PC-9 (cell line): ENCODE measurements around the gene CBFB. TPM values are rescaled to one million over a fixed set of nuclear protein-coding genes. Genes with fewer than 3 reads are reported as not detected.

Experiments
- BruUV-seq: library from RNA; stranded (reverse); fragments of 400-500 nt; replicated peaks from 2 replicates; lab custom pipeline; 2021; lab: Mats Ljungman, UMichigan
- CTCF ChIA-PET: fragments of 300-600 bp; sonication (Branson Sonifier 250); formaldehyde crosslinking; loops from one replicate; lab custom pipeline; 2022; ENCODE audit warnings: antibody characterized with exemption; lab: Charles Lee
- POLR2A ChIA-PET: fragments of 300-600 bp; sonication (Branson Sonifier 250); formaldehyde crosslinking; loops from one replicate; lab custom pipeline; 2022; ENCODE audit warnings: antibody characterized with exemption; ENCODE audit not compliant: unreplicated experiment; lab: Charles Lee
- DNase-seq, 2 experiments: peaks; one replicate each; pipeline versions ENCODE4 v3.0.0 to v3.0.0-alpha.2; 2015 to 2022; ENCODE audit warnings: mixed read lengths in 1 of 2
- H2AFZ ChIP-seq: fragments of 200-600 bp; sonication (generic); 2 replicates; pipeline ENCODE4 v1.8.1; 2017; ENCODE audit warnings: antibody characterized with exemption
- H3F3A ChIP-seq: fragments of 200-600 bp; sonication (generic); 2 replicates; pipeline ENCODE4 v1.8.1; 2017; ENCODE audit warnings: antibody characterized with exemption, mild to moderate bottlenecking, low read depth; ENCODE audit not compliant: insufficient read depth
- H3K27ac ChIP-seq: fragments of 200-600 bp; sonication (generic); 2 replicates; pipeline ENCODE4 v1.6.1; 2016; ENCODE audit warnings: mixed run types
- H3K27me3 ChIP-seq: fragments of 200-600 bp; sonication (generic); 2 replicates; pipeline ENCODE4 v1.6.1; 2016; ENCODE audit warnings: low read depth, mixed run types; ENCODE audit not compliant: insufficient read depth
- H3K36me3 ChIP-seq: fragments of 200-600 bp; sonication (generic); 2 replicates; pipeline ENCODE4 v1.6.1; 2016; ENCODE audit warnings: low read depth, mixed run types
- H3K4me1 ChIP-seq: fragments of 200-600 bp; sonication (generic); replicated peaks from 2 replicates; pipeline ENCODE4 v1.6.1; 2016; ENCODE audit warnings: mixed run types; ENCODE audit not compliant: insufficient read depth
- H3K4me2 ChIP-seq: fragments of 200-600 bp; sonication (generic); 2 replicates; pipeline ENCODE4 v1.6.1; 2017; ENCODE audit warnings: mixed run types
- H3K4me3 ChIP-seq: fragments of 200-600 bp; sonication (generic); 2 replicates; pipeline ENCODE4 v1.6.1; 2016; ENCODE audit warnings: mixed run types
- H3K79me2 ChIP-seq: fragments of 200-600 bp; sonication (generic); 2 replicates; pipeline ENCODE4 v1.6.1; 2017; ENCODE audit warnings: low read depth, mixed run types
- H3K9me2 ChIP-seq: fragments of 200-600 bp; sonication (generic); 2 replicates; pipeline ENCODE4 v1.8.1; 2017; ENCODE audit warnings: mild to moderate bottlenecking; ENCODE audit not compliant: insufficient read depth
- H3K9me3 ChIP-seq: fragments of 200-600 bp; sonication (generic); 2 replicates; pipeline ENCODE4 v1.8.1; 2016; ENCODE audit warnings: low read depth; ENCODE audit not compliant: insufficient read depth
- H4K20me1 ChIP-seq: fragments of 200-600 bp; sonication (generic); 2 replicates; pipeline ENCODE4 v1.8.1; 2017; ENCODE audit not compliant: insufficient read depth
- EZH2 ChIP-seq: fragments of 200-600 bp; sonication (generic); IDR thresholded peaks from 2 replicates; pipeline ENCODE4 v1.8.0; 2017; ENCODE audit warnings: antibody characterized with exemption, low read depth
- intact Hi-C: fragments of 100-400 bp; cut with micrococcal nuclease; formaldehyde crosslinking; loops from one replicate; pipeline ENCODE4 v1.10.0; 2022; ENCODE audit not compliant: unreplicated experiment
- total RNA-seq: library from RNA; stranded (reverse); gene quantifications from 2 replicates; pipeline ENCODE4 v1.2.3, GENCODE V29; 2021
- TF ChIP-seq, protein P1 (sequence below): fragments of 200-600 bp; sonication (generic); conservative IDR thresholded peaks from 2 replicates; pipeline ENCODE4 v1.6.1; 2017; ENCODE audit warnings: mixed run types, antibody characterized with exemption, mild to moderate bottlenecking, moderate library complexity

CBFB gene
- total RNA-seq, 1 experiment from 2014 or later = 63.3 TPM

DNA sequence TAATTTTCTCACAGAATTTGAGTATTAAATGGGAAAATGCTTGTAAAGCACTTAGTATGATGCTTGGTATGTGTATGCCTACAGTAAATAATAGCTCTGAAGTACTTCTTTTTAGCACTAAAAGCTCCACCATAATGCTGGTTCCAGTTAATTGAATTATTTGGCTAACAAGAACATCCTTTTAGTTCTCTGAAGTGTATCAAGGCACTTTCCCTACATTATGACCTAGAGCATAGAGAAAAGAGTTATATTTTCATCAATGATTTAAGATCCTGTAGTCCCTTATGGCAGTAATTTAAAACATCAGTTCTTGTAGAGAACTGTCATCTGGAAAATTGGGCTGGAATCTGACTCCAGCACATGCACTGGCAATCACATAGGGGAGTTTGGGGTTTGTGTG is 58.9 kb downstream of the CBFB start:
- no peak for TF ChIP-seq EZH2
- TF ChIP-seq, protein P1, sequence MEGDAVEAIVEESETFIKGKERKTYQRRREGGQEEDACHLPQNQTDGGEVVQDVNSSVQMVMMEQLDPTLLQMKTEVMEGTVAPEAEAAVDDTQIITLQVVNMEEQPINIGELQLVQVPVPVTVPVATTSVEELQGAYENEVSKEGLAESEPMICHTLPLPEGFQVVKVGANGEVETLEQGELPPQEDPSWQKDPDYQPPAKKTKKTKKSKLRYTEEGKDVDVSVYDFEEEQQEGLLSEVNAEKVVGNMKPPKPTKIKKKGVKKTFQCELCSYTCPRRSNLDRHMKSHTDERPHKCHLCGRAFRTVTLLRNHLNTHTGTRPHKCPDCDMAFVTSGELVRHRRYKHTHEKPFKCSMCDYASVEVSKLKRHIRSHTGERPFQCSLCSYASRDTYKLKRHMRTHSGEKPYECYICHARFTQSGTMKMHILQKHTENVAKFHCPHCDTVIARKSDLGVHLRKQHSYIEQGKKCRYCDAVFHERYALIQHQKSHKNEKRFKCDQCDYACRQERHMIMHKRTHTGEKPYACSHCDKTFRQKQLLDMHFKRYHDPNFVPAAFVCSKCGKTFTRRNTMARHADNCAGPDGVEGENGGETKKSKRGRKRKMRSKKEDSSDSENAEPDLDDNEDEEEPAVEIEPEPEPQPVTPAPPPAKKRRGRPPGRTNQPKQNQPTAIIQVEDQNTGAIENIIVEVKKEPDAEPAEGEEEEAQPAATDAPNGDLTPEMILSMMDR = no peak
- CTCF ChIA-PET = no interaction called here
- H3K36me3 ChIP-seq = no peaks in the 10 kb centered on the region
- POLR2A ChIA-PET = no interaction called here
- intact Hi-C loops = no loop called here
- H3K27ac ChIP-seq = no peak overlapping the region
- no peaks in the 10 kb centered on the region for H3K9me3 ChIP-seq
- H4K20me1 ChIP-seq = peaks cover 2% of the 10 kb centered on the region; the same call in 1 of the 2 replicates
- H3K4me1 ChIP-seq = no peaks in the 10 kb centered on the region
- H3K4me2 ChIP-seq = no peak overlapping the region
- H3K4me3 ChIP-seq = no peak overlapping the region
- H3K79me2 ChIP-seq = no peaks in the 10 kb centered on the region
- no peak for DNase-seq
- no peaks in the 10 kb centered on the region for H3K27me3 ChIP-seq
- no peaks in the 10 kb centered on the region for H3K9me2 ChIP-seq
- peaks cover 3% of the 10 kb centered on the region; the same call in 1 of the 2 replicates for H3F3A ChIP-seq
- BruUV-seq = no TSS peak
- no peak overlapping the region for H2AFZ ChIP-seq

GRCh38 chr16:67088551-67088950 is 59.6 kb downstream of the CBFB start:
- H3K36me3 ChIP-seq = no peaks in the 10 kb centered on the region
- no TSS peak for BruUV-seq
- H3K4me3 ChIP-seq = no peak overlapping the region
- peaks cover 4% of the 10 kb centered on the region; the same call in 1 of the 2 replicates for H4K20me1 ChIP-seq
- H3F3A ChIP-seq = 0 out of 2 replicates have a peak, but pooled peaks cover 3% of the 10 kb centered on the region
- H3K4me1 ChIP-seq = no peaks in the 10 kb centered on the region
- no peaks in the 10 kb centered on the region for H3K27me3 ChIP-seq
- no peak overlapping the region for H3K27ac ChIP-seq
- H3K9me3 ChIP-seq = no peaks in the 10 kb centered on the region
- intact Hi-C loops = no loop called here
- no peak overlapping the region for H3K4me2 ChIP-seq
- CTCF ChIA-PET = no interaction called here
- DNase-seq = no peak
- POLR2A ChIA-PET = no interaction called here
- H2AFZ ChIP-seq = no peak overlapping the region
- no peaks in the 10 kb centered on the region for H3K79me2 ChIP-seq
- no peaks in the 10 kb centered on the region for H3K9me2 ChIP-seq
- TF ChIP-seq, protein P1 = no peak
- no peak for TF ChIP-seq EZH2

GRCh38 chr16:67089101-67089500 is 60.2 kb downstream of the CBFB start:
- Histone ChIP-seq H3K27ac (no peak overlapping the region), H3K9me3 (no peaks in the 10 kb centered on the region), H3K27me3 (no peaks in the 10 kb centered on the region), H3K4me2 (no peak overlapping the region), H3K4me1 (no peaks in the 10 kb centered on the region), H2AFZ (no peak overlapping the region), H4K20me1 (peaks cover 4% of the 10 kb centered on the region; the same call in 1 of the 2 replicates), H3K9me2 (no peaks in the 10 kb centered on the region), H3K36me3 (no peaks in the 10 kb centered on the region), H3K79me2 (no peaks in the 10 kb centered on the region), H3K4me3 (no peak overlapping the region), H3F3A (0 out of 2 replicates have a peak, but pooled peaks cover 3% of the 10 kb centered on the region)
- no peak for DNase-seq
- no TSS peak for BruUV-seq
- intact Hi-C loops = no loop called here
- CTCF ChIA-PET = no interaction called here
- POLR2A ChIA-PET = no interaction called here
- TF ChIP-seq, protein P1 = no peak
- TF ChIP-seq EZH2 = no peak
